OCI-LY3 (cell line): ENCODE results near the gene EIF6.
"Not testable (repeated sequence)": the region's sequence is repeated elsewhere in the genome, so short reads cannot be mapped to it uniquely, and the experiment has no call there.

Experiments
- EZH2phosphoT487 ChIP-seq: fragments of 200-600 bp; shearing (Covaris generic); IDR thresholded peaks from 2 replicates; pipeline ENCODE4 v1.6.1; 2018; ENCODE audit warnings: antibody characterized with exemption, mixed run types, low read depth
- TF ChIP-seq, protein P1 (sequence below): fragments of 200-600, 300-600 bp; sonication (generic); IDR thresholded peaks from 2 replicates; pipeline ENCODE4 v1.5.1; 2014; ENCODE audit warnings: antibody characterized with exemption, low read length, low read depth

DNA sequence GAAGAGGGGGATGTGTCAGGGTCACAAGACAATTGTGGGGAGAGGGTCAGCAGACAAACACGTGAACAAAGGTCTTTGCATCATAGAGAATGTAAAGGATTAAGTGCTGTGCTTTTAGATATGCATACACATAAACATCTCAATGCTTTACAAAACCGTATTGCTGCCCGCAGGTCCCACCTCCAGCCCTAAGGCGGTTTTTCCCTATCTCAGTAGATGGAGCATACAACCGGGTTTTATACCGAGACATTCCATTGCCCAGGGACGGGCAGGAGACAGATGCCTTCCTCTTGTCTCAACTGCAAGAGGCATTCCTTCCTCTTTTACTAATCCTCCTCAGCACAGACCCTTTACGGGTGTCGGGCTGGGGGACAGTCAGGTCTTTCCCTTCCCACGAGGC is 22.3 kb downstream of the EIF6 start:
- TF ChIP-seq, protein P1, sequence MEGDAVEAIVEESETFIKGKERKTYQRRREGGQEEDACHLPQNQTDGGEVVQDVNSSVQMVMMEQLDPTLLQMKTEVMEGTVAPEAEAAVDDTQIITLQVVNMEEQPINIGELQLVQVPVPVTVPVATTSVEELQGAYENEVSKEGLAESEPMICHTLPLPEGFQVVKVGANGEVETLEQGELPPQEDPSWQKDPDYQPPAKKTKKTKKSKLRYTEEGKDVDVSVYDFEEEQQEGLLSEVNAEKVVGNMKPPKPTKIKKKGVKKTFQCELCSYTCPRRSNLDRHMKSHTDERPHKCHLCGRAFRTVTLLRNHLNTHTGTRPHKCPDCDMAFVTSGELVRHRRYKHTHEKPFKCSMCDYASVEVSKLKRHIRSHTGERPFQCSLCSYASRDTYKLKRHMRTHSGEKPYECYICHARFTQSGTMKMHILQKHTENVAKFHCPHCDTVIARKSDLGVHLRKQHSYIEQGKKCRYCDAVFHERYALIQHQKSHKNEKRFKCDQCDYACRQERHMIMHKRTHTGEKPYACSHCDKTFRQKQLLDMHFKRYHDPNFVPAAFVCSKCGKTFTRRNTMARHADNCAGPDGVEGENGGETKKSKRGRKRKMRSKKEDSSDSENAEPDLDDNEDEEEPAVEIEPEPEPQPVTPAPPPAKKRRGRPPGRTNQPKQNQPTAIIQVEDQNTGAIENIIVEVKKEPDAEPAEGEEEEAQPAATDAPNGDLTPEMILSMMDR, result not testable (repeated sequence)
- TF ChIP-seq EZH2phosphoT487, result not testable (repeated sequence)
